ENCODE measurements around the gene PI4KA.

The PI4KA gene

GRCh38 chr22:20889904-20890540, 31.4 kb upstream of the PI4KA start:
- FAIRE-seq, result no peak
- TF ChIP-seq TAF1 (IDR thresholded peaks at IDR 0.05; ENCODE audit: borderline replicate concordance, low read depth, low read length), result no peak
- TF ChIP-seq POLR2A (IDR thresholded peaks at IDR 0.05; ENCODE audit: low read depth, low read length), result no peak
- TF ChIP-seq POLR2AphosphoS5 (IDR thresholded peaks at IDR 0.05; ENCODE audit: low read depth, low read length), result no peak
- DNase-seq (ENCODE audit: insufficient read length), result no peak

- DNase-seq (ENCODE audit: insufficient read length) (no peak), FAIRE-seq (no peak)
- no peak for TF ChIP-seq POLR2AphosphoS5 (IDR thresholded peaks at IDR 0.05; ENCODE audit: low read depth, low read length)
These were observed 30.6 kb upstream of the PI4KA start for GRCh38 chr22:20889025-20889704.

- DNase-seq (ENCODE audit: insufficient read length), result no peak
- no peak for FAIRE-seq
- TF ChIP-seq TAF1 (IDR thresholded peaks at IDR 0.05; ENCODE audit: borderline replicate concordance, low read depth, low read length) (no peak), POLR2A (IDR thresholded peaks at IDR 0.05; ENCODE audit: low read depth, low read length) (no peak), POLR2AphosphoS5 (IDR thresholded peaks at IDR 0.05; ENCODE audit: low read depth, low read length) (no peak)
These were observed 28.8 kb upstream of the PI4KA start for GRCh38 chr22:20887375-20887774.

- no peak for TF ChIP-seq POLR2A (IDR thresholded peaks at IDR 0.05; ENCODE audit: low read depth, low read length)
- TF ChIP-seq TAF1 (IDR thresholded peaks at IDR 0.05; ENCODE audit: borderline replicate concordance, low read depth, low read length), result no peak
- no peak for TF ChIP-seq POLR2AphosphoS5 (IDR thresholded peaks at IDR 0.05; ENCODE audit: low read depth, low read length)
- DNase-seq (ENCODE audit: insufficient read length) (peak; percentile 51), FAIRE-seq (no peak)
These were observed 27.1 kb upstream of the PI4KA start for GRCh38 chr22:20885557-20886323.

GRCh38 chr22:20885017-20885556, 26.5 kb upstream of the PI4KA start:
- no peak for TF ChIP-seq POLR2AphosphoS5 (IDR thresholded peaks at IDR 0.05; ENCODE audit: low read depth, low read length)
- TF ChIP-seq POLR2A (IDR thresholded peaks at IDR 0.05; ENCODE audit: low read depth, low read length), result no peak
- no peak for TF ChIP-seq TAF1 (IDR thresholded peaks at IDR 0.05; ENCODE audit: borderline replicate concordance, low read depth, low read length)
- DNase-seq (ENCODE audit: insufficient read length) (no peak), FAIRE-seq (no peak)

GRCh38 chr22:20884454-20884853, 25.8 kb upstream of the PI4KA start:
- DNase-seq (ENCODE audit: insufficient read length) (no peak), FAIRE-seq (no peak)
- no peak for TF ChIP-seq TAF1 (IDR thresholded peaks at IDR 0.05; ENCODE audit: borderline replicate concordance, low read depth, low read length)
- no peak for TF ChIP-seq POLR2AphosphoS5 (IDR thresholded peaks at IDR 0.05; ENCODE audit: low read depth, low read length)
- TF ChIP-seq POLR2A (IDR thresholded peaks at IDR 0.05; ENCODE audit: low read depth, low read length), result no peak

GRCh38 chr22:20882855-20883254, 24.2 kb upstream of the PI4KA start:
- TF ChIP-seq POLR2AphosphoS5 (IDR thresholded peaks at IDR 0.05; ENCODE audit: low read depth, low read length) (no peak), POLR2A (IDR thresholded peaks at IDR 0.05; ENCODE audit: low read depth, low read length) (no peak), TAF1 (IDR thresholded peaks at IDR 0.05; ENCODE audit: borderline replicate concordance, low read depth, low read length) (no peak)
- DNase-seq (ENCODE audit: insufficient read length) (no peak), FAIRE-seq (no peak)

- TF ChIP-seq POLR2A (IDR thresholded peaks at IDR 0.05; ENCODE audit: low read depth, low read length) (no peak), TAF1 (IDR thresholded peaks at IDR 0.05; ENCODE audit: borderline replicate concordance, low read depth, low read length) (no peak)
- FAIRE-seq (no peak), DNase-seq (ENCODE audit: insufficient read length) (no peak)
These were observed 23.5 kb upstream of the PI4KA start for GRCh38 chr22:20881869-20882815.

GRCh38 chr22:20881231-20881630, 22.6 kb upstream of the PI4KA start:
- DNase-seq (ENCODE audit: insufficient read length) (no peak), FAIRE-seq (no peak)
- TF ChIP-seq TAF1 (IDR thresholded peaks at IDR 0.05; ENCODE audit: borderline replicate concordance, low read depth, low read length) (no peak), POLR2AphosphoS5 (IDR thresholded peaks at IDR 0.05; ENCODE audit: low read depth, low read length) (no peak), POLR2A (IDR thresholded peaks at IDR 0.05; ENCODE audit: low read depth, low read length) (no peak)

- DNase-seq (ENCODE audit: insufficient read length), result no peak
- FAIRE-seq, result no peak
- TF ChIP-seq TAF1 (IDR thresholded peaks at IDR 0.05; ENCODE audit: borderline replicate concordance, low read depth, low read length) (no peak), POLR2A (IDR thresholded peaks at IDR 0.05; ENCODE audit: low read depth, low read length) (no peak), POLR2AphosphoS5 (IDR thresholded peaks at IDR 0.05; ENCODE audit: low read depth, low read length) (no peak)
These were observed 19.1 kb upstream of the PI4KA start for GRCh38 chr22:20877715-20878114.

- no peak for DNase-seq (ENCODE audit: insufficient read length)
- no peak for TF ChIP-seq TAF1 (IDR thresholded peaks at IDR 0.05; ENCODE audit: borderline replicate concordance, low read depth, low read length)
- TF ChIP-seq POLR2AphosphoS5 (IDR thresholded peaks at IDR 0.05; ENCODE audit: low read depth, low read length), result no peak
- no peak for TF ChIP-seq POLR2A (IDR thresholded peaks at IDR 0.05; ENCODE audit: low read depth, low read length)
- no peak for FAIRE-seq
These were observed 16.7 kb upstream of the PI4KA start for GRCh38 chr22:20875296-20875695.

Data from GM12892 (cell line).